Fibroblast of lung (primary cell): ENCODE measurements around the gene C21orf91.

Source experiments
- CTCF ChIP-seq, 2 donors: IDR thresholded peaks in 1 of 2; conservative IDR thresholded peaks in 1 of 2; 1 replicate in 1 of 2; 2 replicates in 1 of 2; pipeline ENCODE4 v1.5.1; 2011 to 2012; ENCODE audit warnings: low read length in 2 of 2, control low read depth in 1 of 2, inconsistent platforms in 1 of 2, low read depth in 1 of 2, mild to moderate bottlenecking in 1 of 2
- EZH2 ChIP-seq: IDR thresholded peaks from 2 replicates; pipeline ENCODE4 v1.5.1; 2012; ENCODE audit warnings: low read length, control low read depth, mild to moderate bottlenecking; ENCODE audit errors: missing control alignments

DNA sequence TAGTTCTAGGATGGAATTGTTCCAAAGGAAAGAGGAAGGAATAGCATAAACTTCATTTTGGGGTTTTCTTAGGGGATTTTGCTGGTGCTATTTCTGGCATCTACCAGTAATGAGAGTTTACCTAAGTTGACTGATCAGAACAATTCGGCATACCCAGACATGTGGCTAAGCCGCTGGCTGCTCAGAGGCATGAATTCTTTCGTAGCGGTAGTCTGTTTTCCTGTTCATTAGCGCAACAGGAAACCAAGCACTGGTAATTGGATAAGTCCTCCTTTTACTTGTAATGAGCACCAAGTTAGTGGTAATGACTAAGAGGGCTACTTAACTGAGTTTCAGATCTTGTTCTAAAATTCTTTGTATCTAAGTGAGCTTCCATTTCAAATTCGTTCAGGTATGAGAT is 38.6 kb downstream of the C21orf91 start:
- TF ChIP-seq CTCF (conservative IDR thresholded peaks at IDR 0.05 in 1 of 2, IDR thresholded peaks at IDR 0.05 in 1 of 2; ENCODE audit: low read depth in 1 of 2, low read length in 2 of 2) = no peak
- TF ChIP-seq EZH2 = no peak
